GM10248 (cell line): ENCODE data around the gene PUM2.

Source experiments
- CTCF ChIA-PET: fragments of 300-600 bp; sonication (Branson Sonifier 250); formaldehyde crosslinking; extraction: SDS; loops from one replicate; lab custom pipeline; 2021; ENCODE audit warnings: antibody characterized with exemption; lab: Yijun Ruan, JAX
- POLR2A ChIA-PET: fragments of 350-650 bp; sonication (Branson Sonifier 250); formaldehyde crosslinking; extraction: SDS; loops from one replicate; lab custom pipeline; 2020; ENCODE audit warnings: antibody characterized with exemption; lab: Yijun Ruan, JAX
- DNase-seq: peaks from one replicate; pipeline ENCODE4 v3.0.0; 2012; ENCODE audit errors: extremely low spot score
- CTCF ChIP-seq: IDR thresholded peaks from 2 replicates; pipeline ENCODE4 v1.5.1; 2012; ENCODE audit warnings: mild to moderate bottlenecking, low read depth; ENCODE audit errors: extremely low read depth, missing control alignments, control extremely low read depth

The PUM2 gene

DNA sequence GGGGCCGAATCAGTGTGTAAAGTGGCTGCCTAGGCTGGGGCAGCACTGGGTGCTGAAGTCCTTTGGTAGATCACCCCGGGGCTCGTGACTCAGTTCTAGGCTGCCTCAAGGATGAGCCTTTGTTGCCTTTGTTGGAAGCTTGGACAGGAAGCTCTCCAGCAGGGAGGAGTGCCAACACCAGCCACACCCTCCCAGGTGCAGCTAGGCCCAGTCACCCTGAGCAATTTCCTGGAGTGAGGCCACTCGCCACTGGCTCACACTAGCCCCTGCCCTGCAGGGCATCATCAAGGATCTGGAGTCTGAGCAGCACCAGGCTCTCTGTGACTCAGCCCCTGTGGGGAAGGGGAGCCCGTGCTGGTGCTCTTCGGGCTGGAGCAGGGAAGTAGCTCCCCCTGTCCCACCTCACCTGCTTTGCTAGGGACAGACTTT, 119.0 kb downstream of the PUM2 start:
- CTCF ChIA-PET, result interaction anchor here (0.9 to 4.9 kb wide), 4 partner anchors 11 to 216 kb away, joined by 3 to 29 read pairs (median 4); no protein-coding TSS in a partner anchor
- DNase-seq, result no peak
- POLR2A ChIA-PET, result interaction anchor here (0.5 kb wide), 1 partner anchor 124 kb away, joined by 4 read pairs; no protein-coding TSS in a partner anchor
- no peak for TF ChIP-seq CTCF

GRCh38 chr2:20231159-20231558, 119.5 kb downstream of the PUM2 start:
- DNase-seq, result no peak
- ChIA-PET POLR2A (no interaction called here), CTCF (interaction anchor here (0.9 to 4.9 kb wide), 3 partner anchors 12 to 215 kb away, joined by 3 to 29 read pairs (median 5); no protein-coding TSS in a partner anchor)
- no peak for TF ChIP-seq CTCF

GRCh38 chr2:20230114-20230425, 120.6 kb downstream of the PUM2 start:
- POLR2A ChIA-PET, result no interaction called here
- CTCF ChIA-PET, result interaction anchor here (4.9 kb wide), 1 partner anchor 13 kb away, joined by 29 read pairs; no protein-coding TSS in a partner anchor
- DNase-seq, result no peak
- TF ChIP-seq CTCF, result no peak

- CTCF ChIA-PET, result interaction anchor here (4.9 kb wide), 1 partner anchor 13 kb away, joined by 29 read pairs; no protein-coding TSS in a partner anchor
- no peak for DNase-seq
- POLR2A ChIA-PET, result no interaction called here
- no peak for TF ChIP-seq CTCF
Measured at GRCh38 chr2:20229322-20230113, 121.1 kb downstream of the PUM2 start.

- no peak for TF ChIP-seq CTCF
- no peak for DNase-seq
- ChIA-PET POLR2A (no interaction called here), CTCF (no interaction called here)
Measured at GRCh38 chr2:20227894-20228505, 122.6 kb downstream of the PUM2 start.

DNA sequence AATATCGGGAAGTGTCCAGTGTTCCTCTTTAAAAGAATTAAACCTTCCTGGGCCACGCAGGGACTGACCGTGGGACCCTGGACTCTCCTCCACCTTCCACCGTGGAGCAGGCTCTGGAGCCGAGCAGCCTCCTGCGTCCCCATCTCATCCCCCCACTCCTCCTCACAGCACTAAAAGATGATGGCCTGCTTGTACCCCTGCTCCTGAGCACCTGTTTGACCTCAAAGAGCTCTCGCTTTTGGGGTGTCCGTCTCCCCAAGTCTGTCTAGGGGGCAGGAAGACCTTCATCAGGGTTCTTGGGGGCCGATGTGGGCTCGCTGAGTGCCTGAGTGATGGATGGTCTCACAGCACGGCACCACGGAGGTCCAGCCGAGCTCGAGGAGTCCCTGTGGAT, 124.5 kb downstream of the PUM2 start:
- TF ChIP-seq CTCF, result no peak
- DNase-seq, result no peak
- POLR2A ChIA-PET, result no interaction called here
- CTCF ChIA-PET, result interaction anchor here (0.7 to 8.7 kb wide), 35 partner anchors 10 to 425 kb away, joined by 3 to 128 read pairs (median 4); partner anchors contain the start of gene HS1BP3
